ENCODE results near the gene LRWD1. TPM values are rescaled to one million over a fixed set of nuclear protein-coding genes. Genes with fewer than 3 reads are reported as not detected.

Gene LRWD1
- polyA plus RNA-seq, 1 of the 3 experiments (the other 2 are of a cell fraction), result 53.2 TPM

DNA sequence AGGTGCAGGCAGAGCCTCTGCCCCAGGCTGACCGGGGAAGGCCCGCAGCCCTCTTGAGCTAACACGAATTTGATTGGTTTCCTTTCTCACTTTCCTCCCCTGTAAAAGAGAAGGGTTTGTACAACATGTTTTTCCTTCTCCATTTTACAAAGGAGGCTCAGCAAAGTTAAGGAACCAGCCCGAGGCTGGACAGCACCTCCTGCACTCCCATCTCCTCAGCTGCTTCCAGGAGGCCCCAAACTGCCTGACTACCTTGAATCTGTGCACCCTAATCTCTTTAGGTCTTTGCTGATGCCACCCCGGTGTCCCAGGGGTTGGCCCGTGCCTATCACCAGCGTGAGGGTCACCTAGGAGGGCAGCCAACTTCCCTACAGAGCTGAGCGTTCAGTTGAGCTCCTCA, 4.3 kb upstream of the LRWD1 start (continued):
- TF ChIP-seq USF2 (IDR thresholded peaks at IDR 0.05; ENCODE audit: borderline replicate concordance, low read depth, low read length) (no peak), GATA2 (CRISPR knock-in tag; IDR thresholded peaks at IDR 0.05) (no peak), EZH2phosphoT487 (IDR thresholded peaks at IDR 0.05; ENCODE audit: borderline replicate concordance, low read depth) (no peak), NRF1 (IDR thresholded peaks at IDR 0.05; ENCODE audit: low read depth, low read length) (no peak), YY1 (IDR thresholded peaks at IDR 0.05; ENCODE audit: low read depth) (no peak), CHD2 (IDR thresholded peaks at IDR 0.05; ENCODE audit: low read length, partially characterized antibody) (no peak), MXI1 (IDR thresholded peaks at IDR 0.05; ENCODE audit: low read depth, low read length) (no peak), FOXJ3 (CRISPR knock-in tag; IDR thresholded peaks at IDR 0.05) (no peak), FOXM1 (IDR thresholded peaks at IDR 0.05; ENCODE audit: low read depth) (no peak)
- TF ChIP-seq, protein P1, sequence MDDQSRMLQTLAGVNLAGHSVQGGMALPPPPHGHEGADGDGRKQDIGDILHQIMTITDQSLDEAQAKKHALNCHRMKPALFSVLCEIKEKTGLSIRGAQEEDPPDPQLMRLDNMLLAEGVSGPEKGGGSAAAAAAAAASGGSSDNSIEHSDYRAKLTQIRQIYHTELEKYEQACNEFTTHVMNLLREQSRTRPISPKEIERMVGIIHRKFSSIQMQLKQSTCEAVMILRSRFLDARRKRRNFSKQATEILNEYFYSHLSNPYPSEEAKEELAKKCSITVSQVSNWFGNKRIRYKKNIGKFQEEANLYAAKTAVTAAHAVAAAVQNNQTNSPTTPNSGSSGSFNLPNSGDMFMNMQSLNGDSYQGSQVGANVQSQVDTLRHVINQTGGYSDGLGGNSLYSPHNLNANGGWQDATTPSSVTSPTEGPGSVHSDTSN (IDR thresholded peaks at IDR 0.05), result no peak

DNA sequence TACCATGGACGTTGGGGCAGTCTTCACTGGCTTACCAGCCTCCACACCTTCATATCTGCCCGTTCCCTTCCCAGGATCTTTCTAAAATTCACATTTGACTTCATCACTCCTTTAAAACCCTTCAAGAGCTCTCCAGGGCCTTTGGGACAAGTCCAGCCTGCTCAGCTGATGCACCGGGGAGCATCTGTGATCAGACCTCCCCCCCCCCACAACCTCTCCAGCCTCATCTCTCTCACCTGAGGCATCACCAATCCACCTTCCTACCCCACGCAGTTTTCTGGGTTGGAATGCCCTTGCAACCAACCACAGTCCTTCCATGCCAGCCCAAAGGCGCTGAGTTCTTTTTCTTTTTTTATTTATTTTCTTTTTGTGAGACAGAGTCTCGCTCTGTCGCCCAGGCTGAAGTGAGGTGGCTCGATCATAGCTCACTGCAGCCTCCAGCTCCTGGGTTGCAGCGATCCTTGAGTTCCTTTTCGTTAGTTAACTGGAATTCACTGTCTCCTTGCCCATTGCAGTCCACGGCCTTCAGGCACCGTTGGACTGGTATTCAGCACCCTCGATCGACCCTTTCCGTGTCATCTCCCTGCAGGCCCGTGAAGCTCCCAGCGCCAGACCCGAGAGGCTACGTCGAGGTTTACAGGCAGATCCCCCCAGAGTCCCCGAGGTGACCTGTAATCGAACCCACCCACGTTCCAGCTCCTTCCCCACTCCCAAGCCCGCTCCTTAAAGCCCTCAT, 775 bp upstream of the LRWD1 start:
- peak; percentile 76 for DNase-seq
- Histone ChIP-seq H3K27me3 (ENCODE audit: insufficient read depth) (no peaks in the 10 kb centered on the region), H3K36me3 (replicated peaks in 1 of 2; ENCODE audit: control insufficient read depth in 1 of 2, insufficient read depth in 2 of 2, low read length in 1 of 2) (peaks cover 10 to 16% of the 10 kb centered on the region in 2 experiments), H3F3A (replicated peaks; ENCODE audit: insufficient read depth) (peaks cover 5% of the 10 kb centered on the region), H3K9ac (peak overlapping the region; percentile 90), H3K4me1 (ENCODE audit: control insufficient read depth in 1 of 2, insufficient read depth in 2 of 2, low read depth in 1 of 2, low read length in 1 of 2) (peaks cover 5 to 11% of the 10 kb centered on the region in 2 experiments; a peak in 2 of 4 replicates), H3K9me3 (no peaks in the 10 kb centered on the region), H3K79me2 (ENCODE audit: insufficient read depth) (peaks cover 49% of the 10 kb centered on the region), H4K20me1 (ENCODE audit: insufficient read depth) (peaks cover 4% of the 10 kb centered on the region; the same call in 1 of the 2 replicates), H3K4me3 (ENCODE audit: low read depth in 2 of 2, low read length in 1 of 2) (peak overlapping the region; percentile 86 to 99), H3K9me2 (no peaks in the 10 kb centered on the region), H3K4me2 (peak overlapping the region; percentile 89), H2AFZ (ENCODE audit: low read depth) (peak overlapping the region; percentile 91), H3K27ac (ENCODE audit: low read depth in 2 of 2, low read length in 1 of 2) (peak overlapping the region; percentile 67 to 79; a peak in 2 of 4 replicates)
- TF ChIP-seq FOSL2 (IDR thresholded peaks at IDR 0.05; ENCODE audit: borderline replicate concordance, low read depth), result no peak
- TF ChIP-seq NFIC (IDR thresholded peaks at IDR 0.05; ENCODE audit: borderline replicate concordance), result no peak
- TF ChIP-seq RFX5 (IDR thresholded peaks at IDR 0.05; ENCODE audit: low read length), result no peak
- no peak for TF ChIP-seq GATA2 (CRISPR knock-in tag; IDR thresholded peaks at IDR 0.05)
- TF ChIP-seq SMC3 (IDR thresholded peaks at IDR 0.05; ENCODE audit: low read depth, low read length), result no peak
- TF ChIP-seq, protein P2, sequence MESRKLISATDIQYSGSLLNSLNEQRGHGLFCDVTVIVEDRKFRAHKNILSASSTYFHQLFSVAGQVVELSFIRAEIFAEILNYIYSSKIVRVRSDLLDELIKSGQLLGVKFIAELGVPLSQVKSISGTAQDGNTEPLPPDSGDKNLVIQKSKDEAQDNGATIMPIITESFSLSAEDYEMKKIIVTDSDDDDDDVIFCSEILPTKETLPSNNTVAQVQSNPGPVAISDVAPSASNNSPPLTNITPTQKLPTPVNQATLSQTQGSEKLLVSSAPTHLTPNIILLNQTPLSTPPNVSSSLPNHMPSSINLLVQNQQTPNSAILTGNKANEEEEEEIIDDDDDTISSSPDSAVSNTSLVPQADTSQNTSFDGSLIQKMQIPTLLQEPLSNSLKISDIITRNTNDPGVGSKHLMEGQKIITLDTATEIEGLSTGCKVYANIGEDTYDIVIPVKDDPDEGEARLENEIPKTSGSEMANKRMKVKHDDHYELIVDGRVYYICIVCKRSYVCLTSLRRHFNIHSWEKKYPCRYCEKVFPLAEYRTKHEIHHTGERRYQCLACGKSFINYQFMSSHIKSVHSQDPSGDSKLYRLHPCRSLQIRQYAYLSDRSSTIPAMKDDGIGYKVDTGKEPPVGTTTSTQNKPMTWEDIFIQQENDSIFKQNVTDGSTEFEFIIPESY (IDR thresholded peaks at IDR 0.05; ENCODE audit: borderline replicate concordance, low read depth), result no peak
- no peak for TF ChIP-seq EP300 (IDR thresholded peaks at IDR 0.05; ENCODE audit: borderline replicate concordance in 1 of 2, low read depth in 1 of 2, low read length in 1 of 2)
- TF ChIP-seq EZH2phosphoT487 (IDR thresholded peaks at IDR 0.05; ENCODE audit: borderline replicate concordance, low read depth), result no peak
- no peak for TF ChIP-seq FOXJ3 (CRISPR knock-in tag; IDR thresholded peaks at IDR 0.05)
- TF ChIP-seq CHD2 (IDR thresholded peaks at IDR 0.05; ENCODE audit: low read length, partially characterized antibody), result no peak
- no peak for TF ChIP-seq FOXM1 (IDR thresholded peaks at IDR 0.05; ENCODE audit: low read depth)
- CTCF ChIA-PET, result interaction anchor here (0.9 to 3.6 kb wide), 10 partner anchors 8 to 185 kb away, joined by 3 to 19 read pairs (median 5); no protein-coding TSS in a partner anchor
- POLR2A ChIA-PET, result interaction anchor here (0.9 to 2.6 kb wide), 4 partner anchors 9 to 68 kb away, joined by 4 to 12 read pairs (median 8); partner anchors contain the start of gene PRKRIP1
- 9% methylated on average over 21 of the region's 24 CpGs for WGBS (ENCODE audit: low lambda C conversion rate)
